ENCODE data around the gene CCDC33. TPM values are rescaled to one million over a fixed set of nuclear protein-coding genes. Genes with fewer than 3 reads are reported as not detected.

The CCDC33 gene
- total RNA-seq, 1 donor from 2014 or later: not detected

DNA sequence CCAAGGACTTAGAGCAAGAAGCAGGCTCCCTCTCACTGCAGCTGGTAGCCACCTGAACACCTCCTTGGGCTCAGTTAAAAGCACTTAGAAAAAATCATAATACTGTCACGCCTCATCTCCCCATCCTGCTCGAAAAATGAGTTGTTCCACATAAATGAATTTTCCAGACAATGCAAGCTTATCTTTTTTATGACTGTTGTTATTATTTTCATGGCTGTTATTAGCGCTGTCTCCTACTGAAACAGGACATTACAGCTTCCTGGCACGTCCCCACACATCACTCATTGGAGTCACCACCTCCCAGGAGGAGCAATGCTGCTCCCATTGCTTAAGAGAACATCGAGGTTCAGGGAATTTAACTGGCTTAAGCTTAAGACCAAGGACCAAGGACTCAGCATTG, 26.5 kb downstream of the CCDC33 start:
- Histone ChIP-seq H3K27me3 (peaks cover 23% of the 10 kb centered on the region), H3K4me1 (no peaks in the 10 kb centered on the region), H3K36me3 (no peaks in the 10 kb centered on the region), H3K4me3 (no peak overlapping the region), H3K27ac (no peak overlapping the region), H3K9me3 (no peaks in the 10 kb centered on the region)
- DNase-seq: no peak
- intact Hi-C loops (cut with DNase I): no loop called here
- TF ChIP-seq, protein P1, sequence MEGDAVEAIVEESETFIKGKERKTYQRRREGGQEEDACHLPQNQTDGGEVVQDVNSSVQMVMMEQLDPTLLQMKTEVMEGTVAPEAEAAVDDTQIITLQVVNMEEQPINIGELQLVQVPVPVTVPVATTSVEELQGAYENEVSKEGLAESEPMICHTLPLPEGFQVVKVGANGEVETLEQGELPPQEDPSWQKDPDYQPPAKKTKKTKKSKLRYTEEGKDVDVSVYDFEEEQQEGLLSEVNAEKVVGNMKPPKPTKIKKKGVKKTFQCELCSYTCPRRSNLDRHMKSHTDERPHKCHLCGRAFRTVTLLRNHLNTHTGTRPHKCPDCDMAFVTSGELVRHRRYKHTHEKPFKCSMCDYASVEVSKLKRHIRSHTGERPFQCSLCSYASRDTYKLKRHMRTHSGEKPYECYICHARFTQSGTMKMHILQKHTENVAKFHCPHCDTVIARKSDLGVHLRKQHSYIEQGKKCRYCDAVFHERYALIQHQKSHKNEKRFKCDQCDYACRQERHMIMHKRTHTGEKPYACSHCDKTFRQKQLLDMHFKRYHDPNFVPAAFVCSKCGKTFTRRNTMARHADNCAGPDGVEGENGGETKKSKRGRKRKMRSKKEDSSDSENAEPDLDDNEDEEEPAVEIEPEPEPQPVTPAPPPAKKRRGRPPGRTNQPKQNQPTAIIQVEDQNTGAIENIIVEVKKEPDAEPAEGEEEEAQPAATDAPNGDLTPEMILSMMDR (IDR thresholded peaks at IDR 0.05): no peak
- no peak for ATAC-seq

DNA sequence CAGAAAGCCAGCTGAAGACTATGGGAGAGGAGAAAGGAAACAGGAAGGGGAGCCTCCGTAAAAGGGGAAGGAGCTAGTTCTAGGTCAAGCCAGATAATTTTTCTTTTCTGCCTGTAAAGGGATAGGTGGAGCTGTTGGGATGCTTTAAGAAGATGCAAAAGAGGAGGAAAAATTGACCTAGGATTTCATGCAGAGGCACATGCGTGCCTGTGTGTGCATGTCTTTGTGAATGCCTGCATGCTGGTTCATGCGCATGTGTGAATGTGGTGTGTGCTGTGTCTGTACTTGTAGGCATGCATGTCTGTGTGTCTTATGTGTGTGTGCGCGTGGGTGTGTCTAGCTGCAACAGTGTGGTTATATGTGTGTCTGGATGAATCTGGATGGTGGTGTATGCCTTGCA, 27.3 kb downstream of the CCDC33 start:
- Histone ChIP-seq H3K36me3 (no peaks in the 10 kb centered on the region), H3K9me3 (no peaks in the 10 kb centered on the region), H3K4me1 (no peaks in the 10 kb centered on the region), H3K4me3 (no peak overlapping the region), H3K27me3 (peaks cover 29% of the 10 kb centered on the region), H3K27ac (no peak overlapping the region)
- DNase-seq (no peak), ATAC-seq (no peak)
- intact Hi-C loops (cut with DNase I): no loop called here
- TF ChIP-seq, protein P1 (IDR thresholded peaks at IDR 0.05): no peak

DNA sequence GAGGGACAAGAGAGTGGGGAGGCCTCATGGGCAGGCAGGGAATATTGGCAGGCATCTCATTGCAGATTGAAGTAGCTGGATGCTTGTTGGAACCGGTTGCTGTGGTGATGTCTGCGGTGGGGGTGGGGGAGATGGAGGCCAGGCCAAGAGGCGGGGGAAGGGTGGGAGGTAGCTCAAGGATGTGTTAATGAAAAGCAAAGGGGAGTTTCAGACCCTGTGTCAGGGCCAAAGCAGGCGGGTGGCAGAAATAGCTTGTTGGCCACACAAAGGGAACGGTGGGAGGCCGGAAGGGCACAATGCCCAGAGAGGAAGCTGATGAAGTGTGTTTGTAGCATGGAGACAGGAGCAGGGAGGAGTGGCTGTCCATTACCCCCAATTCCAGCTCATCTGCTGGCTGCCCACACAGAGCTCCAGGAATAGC, 28.0 kb downstream of the CCDC33 start:
- Histone ChIP-seq H3K36me3 (no peaks in the 10 kb centered on the region), H3K27me3 (peaks cover 28% of the 10 kb centered on the region), H3K9me3 (no peaks in the 10 kb centered on the region), H3K4me3 (no peak overlapping the region), H3K27ac (no peak overlapping the region), H3K4me1 (no peaks in the 10 kb centered on the region)
- intact Hi-C loops (cut with DNase I): no loop called here
- no peak for DNase-seq
- no peak for ATAC-seq
- TF ChIP-seq, protein P1 (IDR thresholded peaks at IDR 0.05): no peak

DNA sequence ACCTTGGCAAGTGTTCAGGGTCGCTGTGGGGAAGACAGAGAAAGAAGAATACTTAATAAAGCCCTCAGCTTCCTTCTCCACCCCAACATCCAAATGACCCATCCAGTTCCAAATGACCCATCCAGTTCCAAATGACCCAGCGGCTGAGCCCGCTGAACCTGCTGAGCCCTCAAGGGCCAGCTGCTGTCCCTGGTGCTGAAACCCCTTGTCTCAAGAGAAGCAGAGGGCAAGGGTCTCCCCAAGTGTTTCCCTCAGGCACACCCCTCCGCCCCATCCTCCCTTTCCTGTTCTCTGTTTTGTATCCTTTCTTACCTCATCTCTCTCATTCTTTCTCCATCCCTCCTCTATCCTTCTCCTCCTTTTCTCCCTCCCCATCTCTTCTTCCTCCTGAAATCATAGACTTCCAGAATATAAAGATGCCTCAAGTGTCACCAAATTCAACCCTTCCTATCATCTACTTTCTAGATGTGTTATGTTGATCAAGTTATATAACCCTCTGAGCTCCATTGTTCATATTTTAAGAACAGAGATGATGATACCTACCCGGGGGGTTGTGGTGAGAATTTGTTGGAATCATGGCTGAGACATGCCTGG, 29.0 kb downstream of the CCDC33 start:
- intact Hi-C loops (cut with DNase I): no loop called here
- DNase-seq: no peak

DNA sequence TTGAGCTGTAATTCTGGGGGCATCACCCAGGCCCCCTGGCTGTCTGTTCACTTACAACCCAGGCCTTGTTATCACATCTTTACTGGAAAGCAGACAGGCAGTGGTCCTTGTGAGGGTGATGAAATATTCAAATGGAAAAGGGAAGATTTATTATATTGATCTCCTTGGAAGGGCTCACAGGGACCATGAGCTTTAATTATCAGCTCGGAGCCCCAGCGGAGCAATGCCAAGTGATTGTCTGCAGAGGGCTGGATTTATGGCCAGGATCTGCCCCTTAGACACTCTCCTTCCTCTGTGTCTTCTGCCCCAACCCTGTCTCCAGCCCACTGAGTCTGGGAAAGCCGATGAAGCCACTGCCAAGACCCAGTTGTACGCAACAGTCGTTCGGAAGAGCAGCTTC, 31.9 kb downstream of the CCDC33 start:
- no peak for ATAC-seq

More for the DNA sequence above, 29.0 kb downstream of the CCDC33 start:
- H3K36me3 ChIP-seq: no peaks in the 10 kb centered on the region
- H3K4me1 ChIP-seq: no peaks in the 10 kb centered on the region
- H3K9me3 ChIP-seq: no peaks in the 10 kb centered on the region
- peaks cover 21% of the 10 kb centered on the region for H3K27me3 ChIP-seq
- TF ChIP-seq, protein P1 (IDR thresholded peaks at IDR 0.05): no peak
- H3K27ac ChIP-seq: no peak overlapping the region
- ATAC-seq: no peak
- no peak overlapping the region for H3K4me3 ChIP-seq

More for the DNA sequence above, 31.9 kb downstream of the CCDC33 start:
- DNase-seq: no peak
- Histone ChIP-seq H3K9me3 (no peaks in the 10 kb centered on the region), H3K27me3 (peaks cover 30% of the 10 kb centered on the region), H3K4me1 (no peaks in the 10 kb centered on the region), H3K4me3 (no peak overlapping the region), H3K27ac (no peak overlapping the region), H3K36me3 (no peaks in the 10 kb centered on the region)
- intact Hi-C loops (cut with DNase I): no loop called here
- TF ChIP-seq, protein P1 (IDR thresholded peaks at IDR 0.05): no peak

Data from upper lobe of right lung (tissue), 1 donor.